ENCODE measurements around the gene CDK5RAP1.

Gene CDK5RAP1

DNA sequence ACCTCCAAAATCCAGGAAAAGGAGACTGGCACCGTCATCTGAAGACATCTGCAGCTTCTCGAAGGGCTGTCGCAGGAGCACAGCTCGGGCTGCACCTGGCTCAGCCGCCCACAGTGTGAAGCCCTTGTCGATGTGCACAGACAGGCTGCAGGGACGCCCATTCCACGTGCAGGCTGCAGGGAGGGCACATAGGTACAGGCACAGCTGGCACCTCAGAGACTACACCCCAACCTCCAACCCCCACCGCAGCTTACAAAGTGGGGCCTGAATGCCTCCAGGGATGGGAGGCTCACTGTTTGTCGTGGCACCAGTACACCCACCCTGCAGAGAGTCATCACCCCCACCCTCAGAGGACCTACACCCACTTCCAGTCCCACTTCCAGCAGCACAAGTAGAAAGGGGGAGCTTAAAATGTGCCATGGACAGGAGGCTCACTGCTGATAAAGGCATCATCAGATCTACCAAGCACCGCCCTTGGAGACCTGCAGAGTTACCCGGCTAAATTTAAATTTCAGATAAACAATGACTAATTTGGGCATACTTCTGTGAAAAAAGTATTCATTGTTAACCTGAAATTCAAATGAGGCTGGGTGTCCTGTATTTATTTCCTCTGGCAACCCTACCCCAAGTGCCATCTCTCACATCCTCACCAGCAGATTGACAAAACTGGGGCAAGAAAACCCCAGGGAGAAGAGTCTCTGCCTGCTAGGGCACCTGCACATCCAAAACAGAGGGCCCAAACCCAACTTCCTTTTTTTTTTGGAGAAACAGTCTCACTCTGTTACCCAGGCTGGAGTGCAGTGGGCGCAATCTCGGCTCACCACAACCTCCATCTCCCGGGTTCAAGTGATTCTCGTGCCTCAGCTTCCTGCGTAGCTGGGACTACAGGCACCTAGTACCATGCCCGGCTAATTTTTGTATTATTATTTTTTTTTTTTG, 7.7 kb upstream of the CDK5RAP1 start:
- H3K36me3 ChIP-seq (replicated peaks; ENCODE audit: low read depth, low read length): peaks cover 37% of the 10 kb centered on the region
- H3K9me3 ChIP-seq (ENCODE audit: insufficient read depth, low read length): peaks cover 7% of the 10 kb centered on the region
- H3K4me2 ChIP-seq (ENCODE audit: low read length): peak overlapping the region; percentile 86
- H3K4me3 ChIP-seq (ENCODE audit: low read length): peak overlapping the region; percentile 62
- no peak overlapping the region for H2AFZ ChIP-seq (ENCODE audit: low read depth, low read length)
- no peak for TF ChIP-seq EZH2phosphoT487 (IDR thresholded peaks at IDR 0.05; ENCODE audit: low read depth)
- TF ChIP-seq, protein P1, sequence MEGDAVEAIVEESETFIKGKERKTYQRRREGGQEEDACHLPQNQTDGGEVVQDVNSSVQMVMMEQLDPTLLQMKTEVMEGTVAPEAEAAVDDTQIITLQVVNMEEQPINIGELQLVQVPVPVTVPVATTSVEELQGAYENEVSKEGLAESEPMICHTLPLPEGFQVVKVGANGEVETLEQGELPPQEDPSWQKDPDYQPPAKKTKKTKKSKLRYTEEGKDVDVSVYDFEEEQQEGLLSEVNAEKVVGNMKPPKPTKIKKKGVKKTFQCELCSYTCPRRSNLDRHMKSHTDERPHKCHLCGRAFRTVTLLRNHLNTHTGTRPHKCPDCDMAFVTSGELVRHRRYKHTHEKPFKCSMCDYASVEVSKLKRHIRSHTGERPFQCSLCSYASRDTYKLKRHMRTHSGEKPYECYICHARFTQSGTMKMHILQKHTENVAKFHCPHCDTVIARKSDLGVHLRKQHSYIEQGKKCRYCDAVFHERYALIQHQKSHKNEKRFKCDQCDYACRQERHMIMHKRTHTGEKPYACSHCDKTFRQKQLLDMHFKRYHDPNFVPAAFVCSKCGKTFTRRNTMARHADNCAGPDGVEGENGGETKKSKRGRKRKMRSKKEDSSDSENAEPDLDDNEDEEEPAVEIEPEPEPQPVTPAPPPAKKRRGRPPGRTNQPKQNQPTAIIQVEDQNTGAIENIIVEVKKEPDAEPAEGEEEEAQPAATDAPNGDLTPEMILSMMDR (IDR thresholded peaks at IDR 0.05; ENCODE audit: low read depth, low read length): no peak
- H3K79me2 ChIP-seq (ENCODE audit: low read length): peaks cover 33% of the 10 kb centered on the region
- H3K4me1 ChIP-seq (ENCODE audit: low read length): peaks cover 46% of the 10 kb centered on the region
- H4K20me1 ChIP-seq (ENCODE audit: insufficient read depth, low read length): no peaks in the 10 kb centered on the region
- H3K27ac ChIP-seq (ENCODE audit: low read length): peak overlapping the region; percentile 89
- peak overlapping the region; percentile 52 for H3K9ac ChIP-seq (ENCODE audit: low read length)
- H3K27me3 ChIP-seq (ENCODE audit: low read depth, low read length): no peaks in the 10 kb centered on the region

DNA sequence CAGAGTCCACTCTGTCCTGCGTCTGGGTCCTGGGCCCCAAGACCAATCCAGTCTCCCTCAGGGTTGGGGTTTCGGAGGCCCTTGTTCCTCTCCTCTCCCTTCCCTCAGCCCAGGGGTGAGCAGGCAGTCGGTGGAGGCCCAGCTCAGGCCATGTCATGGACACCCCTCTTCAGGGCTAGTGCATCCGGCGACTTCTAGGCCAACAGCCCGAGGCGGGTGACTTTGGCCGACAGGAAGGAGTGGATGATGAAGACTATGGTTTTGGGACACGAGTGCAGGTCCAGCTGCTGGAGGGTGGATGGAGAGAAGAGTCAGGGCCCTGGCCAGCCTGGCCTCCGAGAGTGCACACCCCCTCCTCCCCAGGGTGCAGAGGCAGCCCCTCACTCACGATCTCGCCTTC, 7.0 kb upstream of the CDK5RAP1 start:
- Histone ChIP-seq H3K36me3 (replicated peaks; ENCODE audit: low read depth, low read length) (peaks cover 37% of the 10 kb centered on the region), H3K9me3 (ENCODE audit: insufficient read depth, low read length) (peaks cover 7% of the 10 kb centered on the region), H3K79me2 (ENCODE audit: low read length) (peaks cover 33% of the 10 kb centered on the region), H3K4me3 (ENCODE audit: low read length) (peak overlapping the region; percentile 62), H3K9ac (ENCODE audit: low read length) (peak overlapping the region; percentile 52), H3K27me3 (ENCODE audit: low read depth, low read length) (no peaks in the 10 kb centered on the region), H3K4me2 (ENCODE audit: low read length) (peak overlapping the region; percentile 86), H3K27ac (ENCODE audit: low read length) (peak overlapping the region; percentile 89), H2AFZ (ENCODE audit: low read depth, low read length) (no peak overlapping the region), H3K4me1 (ENCODE audit: low read length) (peaks cover 46% of the 10 kb centered on the region), H4K20me1 (ENCODE audit: insufficient read depth, low read length) (no peaks in the 10 kb centered on the region)
- no peak for TF ChIP-seq EZH2phosphoT487 (IDR thresholded peaks at IDR 0.05; ENCODE audit: low read depth)
- TF ChIP-seq, protein P1 (IDR thresholded peaks at IDR 0.05; ENCODE audit: low read depth, low read length): no peak

DNA sequence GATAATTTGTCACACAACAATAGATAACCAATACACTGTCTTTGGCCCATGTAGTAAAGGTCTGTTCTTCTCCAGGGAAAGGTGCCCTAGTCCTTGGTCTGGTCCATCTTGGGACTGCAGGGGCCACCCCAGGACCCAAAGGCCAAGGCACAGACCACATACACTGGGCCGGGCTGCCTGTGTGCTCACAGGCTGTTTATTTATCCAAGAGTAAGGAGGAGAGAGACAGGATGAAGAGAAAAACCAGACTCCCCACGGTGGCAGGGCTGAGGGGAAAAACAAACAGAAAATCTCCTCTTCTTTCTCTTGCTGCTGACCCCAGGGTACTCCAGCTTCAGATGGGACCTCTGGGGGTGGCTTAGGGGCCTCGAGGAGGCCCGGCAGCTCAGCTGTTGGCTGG, 6.5 kb upstream of the CDK5RAP1 start:
- peaks cover 7% of the 10 kb centered on the region for H3K9me3 ChIP-seq (ENCODE audit: insufficient read depth, low read length)
- H3K36me3 ChIP-seq (replicated peaks; ENCODE audit: low read depth, low read length): peaks cover 37% of the 10 kb centered on the region
- H4K20me1 ChIP-seq (ENCODE audit: insufficient read depth, low read length): no peaks in the 10 kb centered on the region
- peak overlapping the region; percentile 52; the same call in 1 of the 2 replicates for H3K9ac ChIP-seq (ENCODE audit: low read length)
- peak overlapping the region; percentile 62 for H3K4me3 ChIP-seq (ENCODE audit: low read length)
- H3K4me1 ChIP-seq (ENCODE audit: low read length): peaks cover 46% of the 10 kb centered on the region
- H3K27me3 ChIP-seq (ENCODE audit: low read depth, low read length): no peaks in the 10 kb centered on the region
- no peak for TF ChIP-seq EZH2phosphoT487 (IDR thresholded peaks at IDR 0.05; ENCODE audit: low read depth)
- TF ChIP-seq, protein P1 (IDR thresholded peaks at IDR 0.05; ENCODE audit: low read depth, low read length): no peak
- H3K4me2 ChIP-seq (ENCODE audit: low read length): peak overlapping the region; percentile 86
- H2AFZ ChIP-seq (ENCODE audit: low read depth, low read length): no peak overlapping the region
- H3K27ac ChIP-seq (ENCODE audit: low read length): peak overlapping the region; percentile 89
- H3K79me2 ChIP-seq (ENCODE audit: low read length): peaks cover 33% of the 10 kb centered on the region

DNA sequence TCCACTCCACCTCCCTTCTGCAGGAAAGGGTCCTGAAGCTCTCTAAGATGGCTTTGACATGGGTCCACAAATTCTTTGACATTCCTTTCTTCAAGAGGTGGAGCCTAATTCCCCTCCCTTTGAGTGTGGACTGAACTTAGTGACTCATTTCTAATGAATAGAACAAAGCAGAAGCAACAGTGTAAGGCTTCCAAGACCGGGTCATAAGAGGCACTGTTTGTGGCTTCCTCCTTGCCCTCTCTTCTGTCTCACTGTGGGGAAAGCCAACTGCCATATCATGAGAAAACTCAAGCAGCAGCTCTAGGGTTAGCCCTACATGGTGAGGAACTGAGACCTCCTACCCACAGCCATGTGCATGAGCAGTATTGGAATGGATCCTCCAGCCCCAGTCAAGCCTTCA, 5.9 kb upstream of the CDK5RAP1 start:
- Histone ChIP-seq H3K27me3 (ENCODE audit: low read depth, low read length) (no peaks in the 10 kb centered on the region), H3K9ac (ENCODE audit: low read length) (no peak overlapping the region), H3K4me2 (ENCODE audit: low read length) (no peak overlapping the region), H3K4me3 (ENCODE audit: low read length) (no peak overlapping the region), H3K36me3 (replicated peaks; ENCODE audit: low read depth, low read length) (peaks cover 37% of the 10 kb centered on the region), H2AFZ (ENCODE audit: low read depth, low read length) (no peak overlapping the region), H3K27ac (ENCODE audit: low read length) (no peak overlapping the region), H3K4me1 (ENCODE audit: low read length) (peaks cover 49% of the 10 kb centered on the region), H4K20me1 (ENCODE audit: insufficient read depth, low read length) (no peaks in the 10 kb centered on the region), H3K9me3 (ENCODE audit: insufficient read depth, low read length) (peaks cover 7% of the 10 kb centered on the region), H3K79me2 (ENCODE audit: low read length) (peaks cover 36% of the 10 kb centered on the region)
- TF ChIP-seq EZH2phosphoT487 (IDR thresholded peaks at IDR 0.05; ENCODE audit: low read depth): no peak

All from OCI-LY3 (cell line).